COLO668 (cell line): ENCODE results near the gene DBH.

Experiments
- DNase-seq: peaks from one replicate; lab custom pipeline; 2025; ENCODE audit not compliant: unreplicated experiment; lab: John Stamatoyannopoulos, UW

Gene DBH

DNA sequence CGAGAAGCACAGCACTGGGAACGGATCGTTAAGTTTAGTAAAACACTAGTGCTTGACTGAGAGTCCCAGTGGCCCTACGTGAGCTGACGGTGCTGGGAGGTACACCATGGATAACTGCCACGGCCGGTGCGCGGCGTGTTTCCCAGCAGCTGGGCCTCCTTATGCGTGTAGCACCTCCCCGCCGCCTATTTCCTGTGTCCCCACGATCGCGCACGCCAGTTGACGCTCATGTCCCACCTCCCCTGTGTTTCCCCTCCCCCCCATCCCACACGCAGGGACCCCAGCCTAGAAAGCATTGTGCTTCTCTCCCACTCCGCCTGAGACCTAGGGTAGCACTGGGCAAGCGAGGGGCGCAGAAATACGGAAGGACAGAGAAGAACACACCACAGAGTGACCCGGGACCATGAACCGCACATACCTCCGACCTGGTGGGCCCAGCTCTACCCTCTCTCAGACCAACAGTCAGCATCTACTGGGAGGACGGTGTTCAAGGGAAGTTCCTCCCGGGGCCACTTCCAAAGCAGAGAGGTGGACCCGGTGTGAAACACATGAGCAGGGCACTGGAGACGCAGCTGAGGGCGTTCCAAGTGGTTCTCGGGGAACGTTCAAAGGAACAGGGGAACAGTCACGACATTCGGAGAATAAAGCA is 45.6 kb downstream of the DBH start:
- DNase-seq = no peak

DNA sequence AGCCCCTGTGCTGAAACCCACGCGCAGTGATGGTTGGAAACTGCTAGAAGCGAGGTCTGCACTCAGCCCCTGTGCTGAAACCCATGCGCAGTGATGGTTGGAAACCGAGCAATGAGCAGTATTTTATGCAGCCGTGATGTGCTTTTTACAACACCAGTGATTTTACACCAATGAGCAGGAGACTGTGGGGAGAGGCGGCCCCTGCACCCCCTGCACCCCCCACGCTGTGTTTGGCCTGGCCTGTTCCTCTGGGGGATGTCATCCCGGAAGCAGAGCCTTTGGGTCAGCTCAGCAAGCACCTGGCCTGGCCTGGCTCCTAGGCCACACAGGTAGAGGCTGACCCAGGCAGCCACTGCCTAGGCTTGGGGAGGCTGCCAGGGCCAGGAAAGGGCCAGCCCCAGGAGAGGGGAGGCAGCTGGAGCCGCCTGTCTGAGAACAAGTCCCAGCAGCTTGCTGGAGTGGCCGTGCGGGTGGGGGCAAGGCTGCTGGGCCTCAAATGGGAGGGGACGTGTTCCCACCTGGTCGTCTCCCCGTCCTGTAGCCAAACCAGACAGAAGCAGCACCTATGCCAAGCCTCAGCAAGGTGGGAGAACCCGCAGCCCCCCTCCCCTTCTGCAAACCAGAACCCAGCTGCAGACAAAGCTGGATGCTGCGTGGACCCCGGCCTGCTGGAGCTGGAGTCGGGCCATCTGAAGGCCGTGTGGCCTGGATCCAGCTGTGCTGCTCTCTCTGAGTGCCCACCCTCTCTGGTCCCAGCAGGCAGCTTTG is 46.8 kb downstream of the DBH start:
- no peak for DNase-seq

DNA sequence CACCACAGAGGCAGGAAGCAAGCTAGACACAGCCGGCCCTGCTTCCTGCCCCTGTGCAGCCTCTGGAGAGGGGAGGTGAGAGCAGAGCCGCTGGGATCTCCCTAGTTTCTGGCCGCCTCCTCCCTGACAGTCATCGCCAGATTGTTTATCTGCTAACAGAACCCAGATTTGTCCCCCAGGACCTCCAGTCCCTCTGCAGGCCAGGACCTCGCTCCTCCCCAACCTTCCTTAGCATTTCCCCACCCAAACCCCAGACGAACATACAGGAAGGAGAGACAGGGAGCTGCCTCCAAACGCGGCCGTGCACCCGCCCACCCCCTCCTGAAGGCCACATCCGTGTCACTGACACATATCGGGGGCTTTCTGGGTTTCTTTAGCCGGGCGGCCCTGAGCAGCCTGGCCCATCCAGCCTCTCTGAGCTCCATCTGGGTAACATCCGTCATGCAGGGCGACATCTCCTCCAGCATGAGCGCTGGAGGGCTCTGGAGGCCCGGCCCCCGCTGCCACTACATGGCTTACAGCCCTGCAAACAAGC is 47.5 kb downstream of the DBH start:
- no peak for DNase-seq

DNA sequence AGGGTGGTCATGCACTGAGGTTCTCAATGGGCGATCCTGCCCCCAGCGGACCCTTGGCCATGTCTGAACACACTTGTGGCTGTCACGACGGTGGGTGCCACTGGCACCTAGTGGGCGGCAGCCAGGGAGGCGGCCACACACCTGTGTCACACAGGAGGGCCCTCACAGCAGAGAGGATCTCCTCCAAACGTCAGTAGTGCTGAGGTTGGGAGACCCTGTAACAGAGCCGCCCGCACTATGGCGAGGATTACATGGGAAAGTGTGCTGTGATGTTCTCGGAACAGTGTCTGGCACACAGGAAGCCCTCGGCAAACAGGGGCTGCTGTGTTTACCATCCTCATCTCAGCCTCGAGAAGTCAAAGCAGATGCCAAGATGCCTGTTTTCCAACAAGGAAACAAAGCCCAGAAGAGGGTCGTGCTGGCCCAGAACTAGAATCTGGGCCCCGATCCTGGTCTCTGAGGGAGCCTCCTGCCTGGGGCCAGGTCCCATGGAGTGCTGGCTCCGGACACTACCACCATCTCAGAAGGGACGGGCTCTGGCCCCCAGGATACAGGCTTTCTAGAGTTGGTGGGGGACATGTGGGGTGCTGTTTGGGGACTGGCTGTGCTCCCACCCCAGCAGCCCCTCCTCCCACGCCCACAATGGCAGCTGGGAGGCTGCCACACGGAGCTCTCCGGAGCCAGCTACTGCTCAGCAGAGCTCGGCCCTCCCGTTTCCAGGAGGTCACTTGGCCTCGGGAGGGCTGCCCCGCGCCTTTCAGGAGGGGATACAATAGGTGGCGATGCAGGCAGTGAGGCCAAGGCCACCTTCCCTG is 48.2 kb downstream of the DBH start:
- DNase-seq = no peak

DNA sequence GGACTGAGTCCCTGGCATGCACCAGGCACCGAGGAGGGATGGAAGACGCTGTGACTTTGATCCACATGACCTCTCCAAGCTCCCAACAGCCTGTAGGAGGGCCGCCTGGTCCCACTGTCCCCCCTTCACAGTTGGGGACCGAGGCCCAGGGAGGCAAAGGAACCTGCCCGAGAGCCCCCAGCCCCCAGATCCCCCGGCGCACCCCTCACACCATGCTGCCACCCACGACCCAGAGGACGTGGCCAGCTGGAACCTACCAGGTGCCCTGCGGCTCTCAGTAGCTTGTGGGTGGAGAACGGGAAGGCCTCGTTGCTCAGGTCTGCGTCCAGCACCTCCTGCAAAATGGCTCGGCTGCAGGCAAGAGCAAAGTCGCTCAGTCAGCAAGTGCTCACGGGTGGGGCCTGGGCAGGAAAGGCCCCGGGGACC is 48.8 kb downstream of the DBH start:
- DNase-seq = no peak

DNA sequence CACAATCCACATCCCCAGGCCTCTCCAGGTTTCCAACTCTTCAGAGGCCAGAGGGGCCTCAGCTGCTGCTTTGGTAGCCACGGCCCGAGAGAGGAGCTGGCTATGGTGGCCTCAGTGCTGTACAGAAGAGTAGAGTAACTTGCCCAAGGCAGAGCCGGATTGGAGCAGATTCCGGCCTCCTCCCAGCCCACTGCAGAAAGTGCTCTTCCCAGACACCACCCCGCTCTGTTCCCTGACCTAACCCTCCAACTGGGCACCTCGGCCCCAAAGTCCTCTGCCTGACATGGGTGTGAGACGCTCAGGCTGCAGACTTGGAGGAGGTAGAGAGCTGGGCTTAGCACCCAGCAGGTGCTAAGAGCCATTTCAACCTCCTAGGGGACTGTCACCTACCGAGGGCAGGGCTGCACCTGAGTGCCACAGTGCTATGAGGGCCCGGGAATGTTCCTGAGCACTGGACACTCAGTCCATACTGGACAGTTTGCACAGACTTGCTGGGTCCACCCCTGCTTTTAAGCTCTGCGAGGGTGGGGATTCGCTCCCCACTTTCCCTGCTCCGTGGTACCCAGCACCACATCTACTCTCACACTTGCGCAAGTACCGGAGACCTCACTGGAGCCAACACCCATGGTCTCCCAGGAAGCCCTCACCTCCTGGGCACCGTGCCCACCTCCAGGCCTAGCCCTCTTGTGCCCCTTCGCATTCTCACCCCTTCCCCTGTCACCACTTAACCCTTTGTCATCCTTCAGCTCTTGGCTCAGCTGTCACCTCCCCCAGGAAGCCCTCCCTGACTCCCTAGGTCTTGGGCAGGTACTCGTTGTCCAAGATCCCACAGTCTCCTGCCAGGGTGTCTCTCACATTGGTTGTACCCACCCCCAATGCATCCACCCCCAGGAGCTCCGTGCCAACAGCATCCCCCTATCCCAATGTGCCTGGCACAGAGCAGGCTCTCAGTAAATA is 49.8 kb downstream of the DBH start:
- DNase-seq = no peak

DNA sequence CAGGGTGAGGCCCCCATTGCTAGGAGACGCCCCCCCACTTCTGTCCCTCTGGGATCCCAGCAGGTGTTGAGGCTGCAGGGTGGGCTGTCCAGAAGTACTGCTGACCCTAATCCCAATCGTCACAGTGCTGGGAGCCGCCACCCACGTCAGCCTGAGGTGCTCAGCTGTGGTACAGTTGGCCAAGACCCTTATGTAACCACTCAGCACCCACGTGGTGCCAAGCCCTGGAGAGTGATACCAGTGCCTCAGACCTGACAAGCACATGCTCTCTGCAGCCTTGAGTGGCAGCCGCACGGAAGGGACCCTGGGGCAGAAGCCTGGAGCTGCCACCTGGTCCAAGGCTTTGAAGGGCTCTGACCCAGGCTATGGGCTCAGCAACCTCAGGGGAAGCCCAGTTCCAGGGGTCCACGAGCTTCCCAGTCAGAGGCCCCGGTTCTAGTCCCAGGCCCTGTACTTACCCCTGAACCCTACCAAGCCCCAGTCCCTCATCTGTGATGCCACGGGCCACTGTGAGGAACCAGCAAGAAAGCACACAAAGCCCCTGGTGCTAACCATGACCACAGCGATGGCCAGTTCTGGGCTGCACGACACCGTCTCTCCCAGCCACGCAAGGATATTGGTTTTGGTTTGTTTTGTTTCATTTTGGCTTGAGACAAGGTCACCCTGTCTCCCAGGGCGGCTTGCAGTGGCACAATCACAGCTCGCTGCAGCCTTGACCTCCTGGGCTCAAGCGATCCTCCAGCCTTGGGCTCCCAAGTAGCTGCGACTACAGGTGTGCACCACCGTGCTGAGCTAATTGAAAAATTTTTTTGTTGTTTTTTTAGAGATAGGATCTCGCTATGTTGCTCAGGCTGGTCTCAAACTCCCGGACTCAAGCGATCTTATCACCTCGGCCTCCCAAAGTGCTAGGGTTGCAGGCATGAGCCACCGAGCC is 50.7 kb downstream of the DBH start:
- DNase-seq = no peak

DNA sequence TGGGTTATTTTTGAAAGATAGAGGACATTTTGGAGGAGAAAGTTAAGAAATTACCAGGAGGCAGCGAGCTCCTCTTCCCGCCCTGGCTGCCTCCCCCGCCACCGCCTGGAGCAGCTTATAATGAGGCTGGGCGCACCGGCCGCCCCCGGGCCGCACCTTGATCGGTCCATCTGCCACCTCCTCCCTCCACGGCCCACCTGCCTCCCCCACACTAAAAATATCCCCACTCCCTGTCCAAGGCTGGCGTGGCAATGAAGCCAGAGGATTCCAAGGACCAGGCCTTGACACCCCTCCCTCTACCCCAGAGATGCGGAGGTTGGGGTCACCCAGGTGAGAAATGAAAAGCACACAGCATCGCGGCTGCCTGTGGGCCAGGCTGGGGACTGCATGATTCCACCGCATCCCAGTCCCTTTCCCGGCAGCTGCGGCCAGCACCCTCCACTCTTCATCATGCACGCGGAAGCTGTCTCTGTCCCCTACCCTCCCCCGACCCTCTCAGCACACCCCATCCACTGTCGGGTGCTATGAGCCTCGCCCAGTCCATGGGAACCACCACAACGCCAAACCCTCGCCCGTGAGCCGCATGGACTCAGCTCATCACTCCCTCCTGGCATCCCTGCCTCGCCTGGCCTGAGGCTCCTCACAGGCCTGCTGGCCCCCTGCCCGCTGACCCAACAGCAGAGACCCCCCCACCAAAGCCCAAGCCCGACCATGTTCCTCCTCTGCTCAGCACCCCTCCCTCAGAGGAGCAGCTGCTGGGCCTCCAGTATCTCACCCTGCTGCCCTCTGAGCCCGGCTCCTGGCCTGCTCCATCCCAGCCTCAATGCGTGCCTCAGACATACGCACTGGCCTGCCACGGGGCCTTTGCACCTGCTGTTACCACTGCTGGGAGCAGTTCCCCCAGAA is 51.9 kb downstream of the DBH start:
- DNase-seq = no peak

DNA sequence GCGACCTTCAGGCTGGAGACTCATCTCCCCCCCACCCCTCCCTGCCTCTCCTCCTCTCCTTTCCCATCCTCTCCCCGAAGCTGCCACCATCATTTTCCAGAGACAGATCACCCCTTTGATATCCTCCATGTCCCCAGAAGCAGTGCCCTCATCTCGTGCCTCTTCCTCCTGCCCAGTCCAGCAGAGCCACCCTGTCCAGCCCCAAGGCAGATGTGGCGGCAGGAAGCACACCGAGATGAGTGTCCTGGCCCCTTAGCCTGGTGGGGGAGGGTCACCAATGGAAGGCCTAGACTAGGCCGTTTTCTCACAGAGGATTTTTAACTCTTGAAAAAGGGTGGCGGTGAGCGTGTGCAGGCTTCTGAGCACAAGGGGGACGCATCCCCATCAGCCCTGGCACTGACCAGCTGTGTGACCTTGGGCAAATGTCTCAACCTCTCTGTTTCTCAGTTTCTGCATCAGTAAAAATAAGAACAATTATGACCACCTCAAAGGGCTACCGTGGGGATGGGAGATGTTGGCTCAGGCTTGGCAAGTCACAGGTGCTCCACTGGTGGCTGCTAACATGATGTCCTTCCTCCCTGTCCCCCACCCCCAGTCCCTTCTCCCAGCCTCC is 53.1 kb downstream of the DBH start:
- no peak for DNase-seq

DNA sequence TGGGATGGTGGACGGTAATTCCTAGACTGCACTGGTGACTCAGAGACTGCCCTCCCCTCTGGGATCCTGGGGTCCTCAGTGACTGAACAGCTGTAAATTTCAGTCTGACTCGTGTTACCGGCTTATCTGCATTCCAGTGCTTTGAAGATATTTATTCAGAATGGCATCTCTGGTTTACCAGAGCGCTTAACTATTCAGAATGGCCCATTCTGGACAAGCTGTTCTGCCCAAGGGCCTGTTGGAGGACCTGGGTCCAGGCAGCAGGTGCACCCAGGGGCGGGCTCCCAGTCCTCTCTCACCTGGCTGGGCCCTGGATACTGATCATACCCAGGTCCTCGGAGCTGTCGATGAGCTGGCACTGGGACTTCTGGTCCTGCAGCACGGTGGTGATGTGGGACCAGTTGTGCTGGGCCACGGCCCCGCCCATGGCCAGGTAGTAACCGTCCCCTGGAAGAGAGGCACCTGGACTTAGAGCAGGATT is 54.0 kb downstream of the DBH start:
- DNase-seq = no peak

DNA sequence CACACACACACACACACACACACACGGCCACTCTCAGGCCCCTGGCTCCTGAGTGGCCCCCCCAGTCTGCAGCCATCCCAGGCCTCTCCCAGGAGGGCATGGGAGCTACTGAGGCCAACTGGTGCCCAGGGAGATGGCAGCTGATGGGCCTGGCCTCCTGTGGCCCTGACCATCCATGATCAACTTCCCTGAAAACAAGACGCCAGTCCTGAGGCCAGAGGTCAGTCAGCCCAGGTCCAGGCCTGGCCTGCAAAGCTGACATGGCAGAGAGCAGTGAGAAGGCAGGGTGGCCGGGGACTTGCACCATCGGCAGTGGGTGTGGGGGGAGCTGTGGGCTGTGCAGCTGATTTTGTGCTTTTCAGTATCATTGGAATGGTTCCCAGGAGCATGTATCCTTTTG is 55.0 kb downstream of the DBH start:
- no peak for DNase-seq

DNA sequence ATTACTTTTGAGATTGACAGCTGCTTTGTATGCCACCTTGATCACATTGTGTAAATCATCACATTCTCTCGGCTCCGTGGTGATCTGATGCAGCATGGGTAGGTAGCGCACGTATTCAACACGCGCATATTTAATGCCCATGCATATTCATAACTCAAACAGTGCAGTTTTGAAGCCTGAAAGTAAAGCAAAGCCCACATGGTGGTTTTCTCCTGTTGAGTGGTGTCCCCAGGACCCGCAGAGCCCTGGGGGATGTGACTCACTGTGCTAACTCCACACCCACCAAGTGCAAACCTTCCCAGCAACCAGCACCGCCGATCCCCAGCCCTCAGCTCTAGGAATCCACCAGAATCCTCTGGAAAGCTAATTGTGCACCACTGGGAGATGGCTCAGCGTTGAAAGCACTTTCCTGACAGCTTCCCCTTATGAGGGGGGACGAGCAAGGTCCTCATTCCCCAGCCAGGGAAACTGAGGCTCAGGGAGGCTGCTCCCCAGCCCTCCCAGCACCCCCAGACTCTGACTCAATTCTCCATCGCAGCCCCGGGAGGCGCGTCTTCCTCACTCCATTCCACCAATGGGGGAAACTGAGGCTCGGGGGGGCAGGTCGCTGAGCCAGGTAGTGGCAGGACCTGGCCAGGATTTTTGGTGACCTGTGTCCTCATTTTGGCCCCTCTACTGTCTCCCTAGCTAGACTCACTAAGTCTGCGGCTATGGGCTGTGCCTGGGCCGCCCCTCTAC is 55.6 kb downstream of the DBH start:
- no peak for DNase-seq

DNA sequence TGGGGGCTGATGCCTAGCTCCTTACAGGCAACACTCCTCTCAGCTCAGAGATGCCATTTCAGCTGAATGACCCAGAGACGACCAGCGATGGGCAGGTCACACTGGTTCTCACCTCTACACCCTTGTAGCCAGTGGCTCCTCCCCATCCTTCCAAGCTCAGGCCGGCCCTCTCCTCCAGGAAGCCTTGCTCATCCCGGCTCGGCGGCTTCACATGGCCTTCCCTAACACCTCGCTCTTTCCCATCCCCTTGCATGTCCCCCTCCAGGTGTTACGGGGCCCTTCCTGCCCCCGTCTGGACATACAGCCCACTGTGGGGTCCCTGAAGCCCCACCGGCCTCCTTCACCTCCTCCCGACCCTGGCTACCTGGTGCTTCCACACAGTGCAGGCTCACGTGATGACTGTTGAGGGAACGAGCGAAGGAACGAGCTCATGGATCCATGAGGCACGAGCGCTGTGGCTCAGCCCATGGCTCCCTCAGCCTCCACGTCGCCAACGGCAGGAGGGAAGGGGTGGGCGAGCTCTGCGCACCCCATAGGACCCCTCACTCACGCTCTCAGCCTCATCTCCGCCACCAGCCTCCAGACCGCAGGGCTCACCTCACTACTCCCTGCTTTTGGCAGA is 56.3 kb downstream of the DBH start:
- DNase-seq = no peak

DNA sequence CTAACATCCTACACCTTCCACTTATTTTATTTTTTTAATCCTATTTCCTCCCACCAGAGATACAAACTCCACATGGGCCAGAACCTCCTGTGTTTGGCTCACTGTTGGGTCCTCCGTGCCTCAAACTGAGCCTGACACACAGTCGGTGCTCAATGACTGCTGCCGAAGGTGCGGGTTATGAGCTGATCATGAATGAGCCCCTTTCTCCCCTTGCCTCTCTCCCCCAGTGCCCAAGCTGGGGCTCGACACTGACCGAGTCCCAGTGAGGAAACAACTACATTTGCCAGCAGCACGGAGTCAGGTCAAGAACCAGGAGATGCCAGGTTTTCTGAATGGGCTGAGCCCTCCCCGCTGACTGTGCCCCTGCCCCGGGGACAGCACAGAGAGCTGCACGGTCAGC is 57.0 kb downstream of the DBH start:
- DNase-seq = no peak

DNA sequence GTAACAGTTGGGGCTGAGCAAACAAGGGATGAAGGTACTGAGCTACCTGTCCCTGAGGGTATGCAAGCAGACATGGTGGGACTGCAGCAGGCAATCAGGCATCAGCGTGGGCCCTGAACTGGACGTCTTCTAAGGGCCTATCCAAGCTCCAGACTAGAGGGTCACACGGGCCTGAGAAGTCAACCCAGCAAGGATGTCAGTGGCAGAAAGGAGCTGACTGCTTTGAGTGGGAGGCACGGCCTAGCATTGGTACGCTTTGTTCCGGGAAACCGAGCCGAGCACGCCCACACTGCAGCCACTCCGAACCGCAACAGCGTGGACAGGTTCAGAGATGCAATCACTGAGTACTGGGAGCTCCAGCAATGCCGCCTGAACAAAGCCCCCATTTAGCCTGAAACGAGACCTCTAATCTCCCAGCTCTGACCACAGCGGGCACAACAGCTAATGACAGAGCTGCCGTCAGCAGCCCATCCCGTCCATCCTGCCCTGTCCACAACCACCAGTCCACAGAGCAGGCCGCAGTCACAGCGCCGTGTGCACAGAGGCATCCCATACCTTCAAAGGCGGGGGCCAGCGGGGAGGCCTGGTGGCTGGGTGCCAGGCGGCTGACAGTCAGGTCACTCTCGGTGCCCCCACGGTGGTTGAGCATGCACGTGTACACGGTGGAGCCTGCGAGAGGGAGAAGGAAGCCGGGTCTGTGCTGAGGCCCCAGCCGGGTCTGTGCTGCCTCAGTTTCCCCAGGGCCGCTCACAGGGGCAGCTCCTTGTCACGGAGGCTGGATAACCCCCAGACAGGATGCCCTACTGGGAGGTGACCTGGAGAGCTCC is 57.8 kb downstream of the DBH start:
- DNase-seq = no peak

DNA sequence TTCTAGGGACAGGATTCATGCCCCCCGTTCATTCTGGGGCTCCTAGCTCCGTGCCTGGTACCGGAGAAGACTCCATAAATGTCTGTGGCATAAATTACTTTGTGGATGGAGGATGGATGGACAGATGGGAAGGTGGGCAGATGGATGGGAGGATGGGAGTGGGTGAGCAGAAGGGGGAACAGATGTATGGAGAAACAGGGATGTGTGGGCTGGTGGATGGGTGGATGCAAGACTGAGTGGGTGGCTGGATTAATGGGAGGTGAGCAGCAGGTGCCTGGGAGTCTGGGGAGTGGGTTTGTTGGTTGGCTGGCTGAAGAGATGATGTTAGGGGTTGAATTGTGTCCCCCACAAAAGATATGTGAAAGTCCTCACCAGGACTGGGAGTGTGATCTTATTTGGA is 58.5 kb downstream of the DBH start:
- no peak for DNase-seq
